Measurements from ENCODE around the gene TBC1D25.

The TBC1D25 gene

GRCh38 chrX:48606091-48606490 is 66.6 kb downstream of the TBC1D25 start:
- no peak for DNase-seq

- no peak for DNase-seq
Measured at GRCh38 chrX:48611703-48612102, 72.2 kb downstream of the TBC1D25 start.

All from activated CD4-positive, alpha-beta T cell treated with anti-CD3 and anti-CD28 coated beads, Interleukin-2, amount 50 U/mL, for 1 hour (primary cell).